K562 (cell line): ENCODE measurements around the gene AZGP1. TPM values are rescaled to one million over a fixed set of nuclear protein-coding genes. Genes with fewer than 3 reads are reported as not detected.
A peak's percentile ranks its signal among the peaks of the same experiment; 100 is the strongest.

Experiments used
- CBFB ChIP-seq: sonication (generic); formaldehyde crosslinking; IDR thresholded peaks from 2 replicates; pipeline ENCODE4 v1.4.0; 2020; ENCODE audit warnings: mild to moderate bottlenecking, missing genetic modification reagents
- CHCHD3 ChIP-seq: fragments of 250-450 bp; sonication (Bioruptor Pico); IDR thresholded peaks from 2 replicates; pipeline ENCODE4 v2.1.2; 2022; ENCODE audit warnings: mild to moderate bottlenecking
- DACH1 ChIP-seq: fragments of 450-650 bp; IDR thresholded peaks from 2 replicates; pipeline ENCODE4 v1.6.1; 2018; ENCODE audit not compliant: partially characterized antibody
- DPF2 ChIP-seq: fragments of 450-650 bp; IDR thresholded peaks from 2 replicates; pipeline ENCODE4 v1.6.1; 2016
- ESRRA ChIP-seq: fragments of 450-650 bp; IDR thresholded peaks from 2 replicates; pipeline ENCODE4 v1.6.1; 2014; ENCODE audit warnings: low read depth, mild to moderate bottlenecking, moderate library complexity, borderline replicate concordance
- ETS2 ChIP-seq: IDR thresholded peaks from 2 replicates; pipeline ENCODE4 v1.6.1; 2016; ENCODE audit warnings: borderline replicate concordance, missing genetic modification characterization, mild to moderate bottlenecking, moderate library complexity, missing compliant biosample characterization; ENCODE audit not compliant: poor library complexity, severe bottlenecking
- FOXJ2 ChIP-seq: fragments of 200-800 bp; sonication (Bioruptor generic); IDR thresholded peaks from 2 replicates; pipeline ENCODE4 v1.6.1; 2016; ENCODE audit warnings: missing genetic modification characterization, missing compliant biosample characterization
- KAT8 ChIP-seq: fragments of 450-650 bp; IDR thresholded peaks from 2 replicates; pipeline ENCODE4 v1.6.1; 2016; ENCODE audit warnings: low read depth, mild to moderate bottlenecking
- MBD2 ChIP-seq: sonication (generic); IDR thresholded peaks from 2 replicates; pipeline ENCODE4 v1.6.1; 2016; ENCODE audit warnings: low read depth, borderline replicate concordance
- PPARD ChIP-seq: fragments of 250-450 bp; sonication (Bioruptor Pico); IDR thresholded peaks from 2 replicates; pipeline ENCODE4 v1.8.0; 2022; ENCODE audit warnings: inconsistent platforms, mild to moderate bottlenecking, moderate library complexity
- TAF7 ChIP-seq: fragments of 450-650 bp; IDR thresholded peaks from 2 replicates; pipeline ENCODE4 v1.6.1; 2016; ENCODE audit warnings: missing genetic modification characterization, missing compliant biosample characterization
- ZFP1 ChIP-seq: fragments of 450-650 bp; formaldehyde crosslinking; IDR thresholded peaks from 2 replicates; pipeline ENCODE4 v1.4.0; 2020; ENCODE audit warnings: mild to moderate bottlenecking, mixed read lengths
- ZFX ChIP-seq: sonication (generic); formaldehyde crosslinking; IDR thresholded peaks from 2 replicates; pipeline ENCODE4 v1.8.0; 2022; ENCODE audit warnings: mild to moderate bottlenecking, missing genetic modification reagents, moderate library complexity
- ZNF121 ChIP-seq: sonication (generic); formaldehyde crosslinking; conservative IDR thresholded peaks from 2 replicates; pipeline ENCODE4 v1.8.0; 2022; ENCODE audit warnings: missing genetic modification reagents
- ZSCAN32 ChIP-seq: fragments of 450-650 bp; formaldehyde crosslinking; IDR thresholded peaks from 2 replicates; pipeline ENCODE4 v1.4.0; 2020; ENCODE audit warnings: mild to moderate bottlenecking, moderate library complexity
- polyA plus RNA-seq, 8 experiments: library from polyadenylated mRNA; depleted of rRNA in 4 of 8; stranded (reverse) in 5 of 8; unstranded in 3 of 8; fragments of >200 nt; fragmentation: Nextera tagmentation in 2 of 8; fragmentation: Illumina TruSeq in 1 of 8; extraction: Ambion mirVana in 2 of 8; extraction: Trizol in 1 of 8; gene quantifications; 2 replicates each; pipeline versions ENCODE4 v1.2.1 to v1.2.3, GENCODE V29; 2011 to 2014; ENCODE audit warnings: inconsistent platforms in 1 of 8, missing spikeins in 1 of 8
- total RNA-seq, 7 experiments: library from RNA; depleted of rRNA in 6 of 7; stranded (reverse); fragments of >200 nt in 6 of 7; fragmentation: Illumina TruSeq in 2 of 7; extraction: Trizol in 2 of 7; gene quantifications; 2 replicates each; pipeline versions ENCODE4 v1.2.1 to v1.2.3, GENCODE V29; 2011 to 2021; ENCODE audit warnings: low replicate concordance in 1 of 7
- TF ChIP-seq, protein P1 (sequence below): sonication (generic); formaldehyde crosslinking; IDR thresholded peaks from 2 replicates; pipeline ENCODE4 v1.8.0; 2022; ENCODE audit warnings: mild to moderate bottlenecking, missing genetic modification reagents
- TF ChIP-seq, protein P2 (sequence below): sonication (generic); formaldehyde crosslinking; IDR thresholded peaks from 2 replicates; pipeline ENCODE4 v1.8.0; 2022; ENCODE audit warnings: mild to moderate bottlenecking, low read depth, missing genetic modification reagents
- TF ChIP-seq, protein P3 (sequence below): fragments of 450-650 bp; formaldehyde crosslinking; IDR thresholded peaks from 2 replicates; pipeline ENCODE4 v1.4.0; 2020; ENCODE audit warnings: mild to moderate bottlenecking, moderate library complexity
- TF ChIP-seq, protein P4 (sequence below): fragments of 200-800 bp; sonication (Bioruptor generic); IDR thresholded peaks from 2 replicates; pipeline ENCODE4 v1.6.1; 2017; ENCODE audit warnings: missing genetic modification characterization, missing compliant biosample characterization

The AZGP1 gene
- total and polyA plus RNA-seq, 9 of the 15 experiments (the other 6 are each of a cell fraction or from before 2014, with no cell fraction given): 0.18 to 0.53 TPM; not detected in 7

DNA sequence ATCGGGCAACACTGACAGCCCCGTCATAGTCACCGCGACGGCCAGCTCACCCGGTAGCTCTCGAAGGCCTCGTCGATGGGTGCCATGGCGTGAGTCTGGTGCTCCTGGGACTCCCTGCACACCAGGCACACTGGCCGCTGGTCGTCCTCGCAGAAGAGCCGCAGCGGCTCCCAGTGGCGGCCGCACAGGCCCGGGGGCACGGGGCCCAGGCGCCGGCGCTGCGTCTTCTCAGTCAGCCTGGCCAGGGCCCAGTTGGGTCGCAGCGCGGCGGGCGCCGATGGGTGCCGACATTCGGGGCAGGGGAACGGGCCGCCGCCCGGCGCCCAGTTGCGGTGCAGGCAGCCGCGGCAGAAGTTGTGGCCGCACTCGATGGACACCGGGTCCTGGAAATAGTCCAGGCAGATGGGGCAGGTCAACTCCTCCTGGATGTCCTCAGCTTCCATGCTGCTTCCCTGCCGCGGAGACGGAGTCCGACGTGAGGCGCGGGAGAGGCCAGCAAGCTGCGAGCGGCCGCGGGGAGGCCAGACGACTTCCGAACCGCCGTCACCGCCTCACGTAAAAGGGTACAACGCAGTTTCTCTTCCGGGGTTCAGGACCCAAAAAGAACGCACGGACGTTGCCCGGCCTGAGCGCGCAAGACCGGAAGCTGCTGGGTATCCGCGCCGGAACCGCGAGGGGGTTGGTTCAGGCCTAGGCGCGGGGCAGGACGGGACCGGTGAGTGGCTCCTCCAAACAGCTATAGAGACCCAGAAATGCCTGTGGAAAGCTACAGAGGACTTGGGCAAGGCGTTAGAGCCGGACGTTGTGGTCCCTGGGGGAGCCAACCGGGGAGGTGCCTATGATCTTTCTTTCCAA is 56.6 kb downstream of the AZGP1 start, which contains the start of gene TRIM4 (continued):
- TF ChIP-seq ZFX (CRISPR knock-in tag) (peak; percentile 95), DPF2 (0 out of 2 replicates have a peak, but pooled peaks have one; percentile 46), ESRRA (peak; percentile 64; the same call in 1 of the 2 replicates), CBFB (0 out of 2 replicates have a peak, but pooled peaks have one; percentile 70), FOXJ2 (tag) (no peak; the same call in 1 of the 2 replicates), MBD2 (no peak; the same call in 1 of the 2 replicates), TAF7 (tag) (no peak), CHCHD3 (CRISPR knock-in tag) (no peak), PPARD (CRISPR knock-in tag) (no peak), ZNF121 (CRISPR knock-in tag) (0 out of 2 replicates have a peak, but pooled peaks have one; percentile 4), DACH1 (no peak), ETS2 (no peak), ZSCAN32 (no peak), KAT8 (no peak), ZFP1 (no peak)
- TF ChIP-seq, protein P1, sequence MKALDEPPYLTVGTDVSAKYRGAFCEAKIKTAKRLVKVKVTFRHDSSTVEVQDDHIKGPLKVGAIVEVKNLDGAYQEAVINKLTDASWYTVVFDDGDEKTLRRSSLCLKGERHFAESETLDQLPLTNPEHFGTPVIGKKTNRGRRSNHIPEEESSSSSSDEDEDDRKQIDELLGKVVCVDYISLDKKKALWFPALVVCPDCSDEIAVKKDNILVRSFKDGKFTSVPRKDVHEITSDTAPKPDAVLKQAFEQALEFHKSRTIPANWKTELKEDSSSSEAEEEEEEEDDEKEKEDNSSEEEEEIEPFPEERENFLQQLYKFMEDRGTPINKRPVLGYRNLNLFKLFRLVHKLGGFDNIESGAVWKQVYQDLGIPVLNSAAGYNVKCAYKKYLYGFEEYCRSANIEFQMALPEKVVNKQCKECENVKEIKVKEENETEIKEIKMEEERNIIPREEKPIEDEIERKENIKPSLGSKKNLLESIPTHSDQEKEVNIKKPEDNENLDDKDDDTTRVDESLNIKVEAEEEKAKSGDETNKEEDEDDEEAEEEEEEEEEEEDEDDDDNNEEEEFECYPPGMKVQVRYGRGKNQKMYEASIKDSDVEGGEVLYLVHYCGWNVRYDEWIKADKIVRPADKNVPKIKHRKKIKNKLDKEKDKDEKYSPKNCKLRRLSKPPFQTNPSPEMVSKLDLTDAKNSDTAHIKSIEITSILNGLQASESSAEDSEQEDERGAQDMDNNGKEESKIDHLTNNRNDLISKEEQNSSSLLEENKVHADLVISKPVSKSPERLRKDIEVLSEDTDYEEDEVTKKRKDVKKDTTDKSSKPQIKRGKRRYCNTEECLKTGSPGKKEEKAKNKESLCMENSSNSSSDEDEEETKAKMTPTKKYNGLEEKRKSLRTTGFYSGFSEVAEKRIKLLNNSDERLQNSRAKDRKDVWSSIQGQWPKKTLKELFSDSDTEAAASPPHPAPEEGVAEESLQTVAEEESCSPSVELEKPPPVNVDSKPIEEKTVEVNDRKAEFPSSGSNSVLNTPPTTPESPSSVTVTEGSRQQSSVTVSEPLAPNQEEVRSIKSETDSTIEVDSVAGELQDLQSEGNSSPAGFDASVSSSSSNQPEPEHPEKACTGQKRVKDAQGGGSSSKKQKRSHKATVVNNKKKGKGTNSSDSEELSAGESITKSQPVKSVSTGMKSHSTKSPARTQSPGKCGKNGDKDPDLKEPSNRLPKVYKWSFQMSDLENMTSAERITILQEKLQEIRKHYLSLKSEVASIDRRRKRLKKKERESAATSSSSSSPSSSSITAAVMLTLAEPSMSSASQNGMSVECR (CRISPR knock-in tag): peak; percentile 62; the same call in 1 of the 2 replicates
- TF ChIP-seq, protein P2, sequence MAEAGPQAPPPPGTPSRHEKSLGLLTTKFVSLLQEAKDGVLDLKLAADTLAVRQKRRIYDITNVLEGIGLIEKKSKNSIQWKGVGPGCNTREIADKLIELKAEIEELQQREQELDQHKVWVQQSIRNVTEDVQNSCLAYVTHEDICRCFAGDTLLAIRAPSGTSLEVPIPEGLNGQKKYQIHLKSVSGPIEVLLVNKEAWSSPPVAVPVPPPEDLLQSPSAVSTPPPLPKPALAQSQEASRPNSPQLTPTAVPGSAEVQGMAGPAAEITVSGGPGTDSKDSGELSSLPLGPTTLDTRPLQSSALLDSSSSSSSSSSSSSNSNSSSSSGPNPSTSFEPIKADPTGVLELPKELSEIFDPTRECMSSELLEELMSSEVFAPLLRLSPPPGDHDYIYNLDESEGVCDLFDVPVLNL (CRISPR knock-in tag): 0 out of 2 replicates have a peak, but pooled peaks have one; percentile 61
- TF ChIP-seq, protein P3, sequence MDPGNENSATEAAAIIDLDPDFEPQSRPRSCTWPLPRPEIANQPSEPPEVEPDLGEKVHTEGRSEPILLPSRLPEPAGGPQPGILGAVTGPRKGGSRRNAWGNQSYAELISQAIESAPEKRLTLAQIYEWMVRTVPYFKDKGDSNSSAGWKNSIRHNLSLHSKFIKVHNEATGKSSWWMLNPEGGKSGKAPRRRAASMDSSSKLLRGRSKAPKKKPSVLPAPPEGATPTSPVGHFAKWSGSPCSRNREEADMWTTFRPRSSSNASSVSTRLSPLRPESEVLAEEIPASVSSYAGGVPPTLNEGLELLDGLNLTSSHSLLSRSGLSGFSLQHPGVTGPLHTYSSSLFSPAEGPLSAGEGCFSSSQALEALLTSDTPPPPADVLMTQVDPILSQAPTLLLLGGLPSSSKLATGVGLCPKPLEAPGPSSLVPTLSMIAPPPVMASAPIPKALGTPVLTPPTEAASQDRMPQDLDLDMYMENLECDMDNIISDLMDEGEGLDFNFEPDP (CRISPR knock-in tag): no peak
- TF ChIP-seq, protein P4, sequence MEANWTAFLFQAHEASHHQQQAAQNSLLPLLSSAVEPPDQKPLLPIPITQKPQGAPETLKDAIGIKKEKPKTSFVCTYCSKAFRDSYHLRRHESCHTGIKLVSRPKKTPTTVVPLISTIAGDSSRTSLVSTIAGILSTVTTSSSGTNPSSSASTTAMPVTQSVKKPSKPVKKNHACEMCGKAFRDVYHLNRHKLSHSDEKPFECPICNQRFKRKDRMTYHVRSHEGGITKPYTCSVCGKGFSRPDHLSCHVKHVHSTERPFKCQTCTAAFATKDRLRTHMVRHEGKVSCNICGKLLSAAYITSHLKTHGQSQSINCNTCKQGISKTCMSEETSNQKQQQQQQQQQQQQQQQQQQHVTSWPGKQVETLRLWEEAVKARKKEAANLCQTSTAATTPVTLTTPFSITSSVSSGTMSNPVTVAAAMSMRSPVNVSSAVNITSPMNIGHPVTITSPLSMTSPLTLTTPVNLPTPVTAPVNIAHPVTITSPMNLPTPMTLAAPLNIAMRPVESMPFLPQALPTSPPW (CRISPR knock-in tag): no peak
